GM19324 (cell line): ENCODE results near the gene MS4A18.
"Not testable (repeated sequence)": the region's sequence is repeated elsewhere in the genome, so short reads cannot be mapped to it uniquely, and the experiment has no call there.

Experiments used
- ATAC-seq: cut with Tn5 transposase; IDR thresholded peaks from one replicate; pipeline ENCODE4 v1.9.1; 2021; ENCODE audit warnings: mild to moderate bottlenecking, moderate library complexity; ENCODE audit not compliant: unreplicated experiment, low FRiP score

MS4A18 gene

DNA sequence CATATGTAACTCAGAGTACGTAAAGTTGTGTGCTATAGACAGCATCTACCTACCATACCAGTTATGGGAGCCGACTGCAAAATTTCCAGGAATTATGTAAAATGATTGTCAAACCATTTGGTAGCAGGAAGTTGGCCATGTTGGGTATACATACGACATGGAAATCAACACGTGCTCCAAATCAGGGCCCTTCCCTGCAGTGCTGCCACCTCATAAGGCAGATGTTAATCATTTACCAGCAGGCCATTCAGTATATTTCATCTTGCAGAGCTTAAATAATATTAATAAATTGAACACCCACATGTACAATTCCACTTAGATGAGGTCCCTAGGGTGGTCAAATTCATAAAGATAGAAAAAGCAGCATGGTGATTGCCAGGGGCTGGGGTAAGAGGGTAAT lies 9.8 kb downstream of the MS4A18 start:
- ATAC-seq: no peak

DNA sequence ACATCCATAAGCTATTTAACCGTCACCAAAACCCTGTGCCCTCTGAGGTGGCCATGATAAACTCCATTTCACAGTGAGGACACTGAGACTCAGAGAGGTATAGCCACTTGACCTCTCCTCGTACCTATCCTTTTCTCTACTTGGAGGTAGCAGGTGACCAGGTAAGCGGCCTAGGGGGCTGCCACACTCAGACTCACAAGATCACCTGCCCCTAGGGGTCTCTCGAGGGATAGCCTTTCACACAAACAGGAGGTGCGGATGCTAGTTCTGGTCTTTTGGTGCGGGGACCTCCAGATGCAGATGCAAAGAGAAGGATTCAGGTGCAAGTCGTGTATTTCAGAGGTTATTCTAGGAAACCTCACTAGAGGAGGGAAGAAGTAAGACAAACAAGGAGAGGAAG lies 14.6 kb downstream of the MS4A18 start:
- ATAC-seq: no peak

DNA sequence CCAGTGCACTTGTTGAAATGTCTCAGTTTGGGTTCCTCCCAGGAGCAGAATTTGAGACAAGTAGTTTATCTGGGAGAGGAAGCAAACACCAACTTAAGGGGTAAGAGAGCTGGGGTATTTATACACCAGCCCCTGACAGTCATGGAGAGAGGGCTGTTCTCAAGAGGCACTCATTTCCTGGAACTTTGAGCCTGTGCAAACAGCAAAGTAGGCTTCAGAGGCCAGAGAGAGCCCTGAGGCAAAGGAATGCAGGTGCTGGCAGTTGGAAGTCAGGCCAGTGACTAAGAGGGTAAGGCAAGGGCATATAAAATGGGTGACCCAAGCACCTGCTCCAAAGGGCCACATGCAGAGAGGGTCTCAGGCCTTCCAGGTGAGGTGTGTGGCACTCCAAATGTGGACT lies 16.1 kb downstream of the MS4A18 start:
- ATAC-seq: no peak

DNA sequence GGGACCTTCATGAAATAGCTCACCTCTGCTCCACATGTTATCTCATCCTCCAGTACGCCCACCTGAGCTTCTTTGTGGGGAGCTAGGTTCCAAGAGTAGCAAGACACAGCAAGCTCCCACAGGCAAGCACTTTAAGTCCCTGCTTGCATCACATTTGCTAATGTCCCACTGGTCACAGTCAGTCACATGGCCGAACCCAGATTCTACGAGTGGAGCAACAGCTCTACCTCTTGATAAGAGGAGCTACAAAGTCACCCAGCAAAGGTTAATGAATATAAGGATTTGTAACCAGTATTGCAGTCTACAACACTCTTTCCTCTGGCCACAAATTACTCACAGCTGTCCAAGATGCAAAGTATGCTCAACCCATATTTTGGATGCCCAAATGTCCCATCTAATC lies 16.9 kb downstream of the MS4A18 start:
- no peak for ATAC-seq

DNA sequence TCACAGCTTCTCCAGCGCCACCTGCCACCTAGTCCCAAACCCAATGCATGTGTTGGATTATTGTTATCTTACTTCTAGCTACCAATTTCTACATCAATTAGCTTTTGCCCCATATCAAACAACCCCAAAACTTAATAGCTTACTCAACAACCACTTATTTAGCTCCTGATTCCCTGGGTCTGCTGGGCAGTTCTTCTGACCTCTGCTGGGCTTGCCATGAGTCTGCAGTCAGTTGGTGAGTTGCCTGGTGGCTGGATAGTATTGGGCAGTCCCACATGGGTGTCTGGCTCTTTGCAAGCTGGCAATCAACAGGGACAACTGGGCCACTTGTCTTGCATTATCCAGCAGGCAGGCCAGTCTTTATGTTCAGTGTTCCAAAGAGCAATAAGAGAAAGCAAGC lies 18.5 kb downstream of the MS4A18 start:
- ATAC-seq: no peak

DNA sequence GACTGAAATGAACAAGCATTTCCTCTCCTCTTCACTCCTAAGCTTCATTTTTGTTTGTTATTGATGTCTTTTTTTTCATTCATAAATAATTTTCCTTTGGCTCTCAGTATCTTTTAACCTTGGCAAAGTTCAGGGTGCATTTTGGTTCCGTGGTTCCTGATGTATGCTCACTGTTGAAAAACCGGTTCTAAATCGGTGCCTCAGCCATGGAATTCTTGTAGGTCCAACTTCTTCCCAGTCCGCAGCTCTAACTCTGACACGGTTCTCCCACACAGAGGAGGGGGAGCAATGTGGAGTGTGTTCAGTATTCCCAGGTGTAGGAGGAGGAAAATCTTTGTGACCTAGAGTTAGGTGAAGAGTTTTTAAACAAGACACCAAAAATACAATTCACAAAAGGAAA lies 19.6 kb downstream of the MS4A18 start:
- no peak for ATAC-seq

DNA sequence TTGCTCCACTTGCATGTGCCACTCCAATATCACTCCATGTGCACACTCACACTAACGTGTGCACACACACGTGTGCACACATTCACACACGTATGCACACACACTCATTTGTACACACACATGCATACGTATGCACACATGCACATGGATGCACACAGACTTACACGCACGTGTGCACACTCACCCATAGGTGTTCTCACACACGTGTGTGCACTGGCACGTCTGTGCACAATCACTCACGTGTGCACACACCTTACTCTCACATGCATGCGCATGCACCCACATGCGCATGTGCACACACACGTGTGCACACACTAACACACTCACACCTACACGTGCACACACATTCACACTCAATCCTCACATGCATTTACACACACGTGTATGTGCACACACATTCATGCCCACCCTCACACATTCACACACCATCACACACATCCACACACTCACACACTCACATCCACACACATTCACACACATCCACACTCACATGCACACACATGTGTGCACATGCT lies 22.9 kb downstream of the MS4A18 start:
- no peak for ATAC-seq

DNA sequence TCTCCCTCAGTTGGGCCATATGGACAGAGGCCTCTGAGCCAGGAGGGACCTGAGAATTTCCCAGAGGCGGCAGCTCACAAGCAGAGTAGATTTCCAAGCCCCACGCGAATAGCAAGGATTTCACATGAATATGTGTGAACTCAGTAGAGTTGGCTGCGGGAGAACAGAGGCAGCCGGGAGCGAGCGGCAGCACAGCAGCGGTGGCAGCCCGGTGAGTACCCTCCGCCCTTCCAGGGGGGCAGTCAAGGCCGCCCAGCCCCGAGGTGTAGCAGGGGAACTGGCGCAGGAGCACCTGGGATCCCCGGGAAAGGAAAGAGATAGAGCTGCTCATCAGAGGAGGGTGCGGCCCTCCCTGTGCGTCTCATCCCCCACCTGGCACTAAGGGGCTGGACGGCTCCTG lies 23.7 kb downstream of the MS4A18 start:
- no peak for ATAC-seq

DNA sequence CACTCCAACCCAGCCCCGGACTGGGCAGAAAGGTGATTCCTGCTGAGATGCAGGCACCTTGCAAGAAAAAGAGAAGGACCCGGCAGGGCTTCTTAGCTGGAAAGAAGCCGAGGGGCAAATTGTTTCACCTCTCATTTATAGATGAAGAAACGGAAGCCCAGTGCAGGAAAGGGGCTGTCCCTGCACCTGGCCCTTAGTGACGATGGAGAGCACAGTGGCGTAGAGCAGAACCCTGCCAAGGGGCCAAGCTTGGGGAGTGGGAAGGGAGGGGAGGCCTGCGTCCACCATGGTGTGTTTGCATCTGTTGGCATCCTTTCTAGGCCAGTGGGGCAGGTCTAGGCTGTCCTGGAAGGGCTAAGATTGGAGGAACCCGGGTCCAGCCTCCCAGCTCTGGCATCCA lies 24.3 kb downstream of the MS4A18 start:
- ATAC-seq: no peak

DNA sequence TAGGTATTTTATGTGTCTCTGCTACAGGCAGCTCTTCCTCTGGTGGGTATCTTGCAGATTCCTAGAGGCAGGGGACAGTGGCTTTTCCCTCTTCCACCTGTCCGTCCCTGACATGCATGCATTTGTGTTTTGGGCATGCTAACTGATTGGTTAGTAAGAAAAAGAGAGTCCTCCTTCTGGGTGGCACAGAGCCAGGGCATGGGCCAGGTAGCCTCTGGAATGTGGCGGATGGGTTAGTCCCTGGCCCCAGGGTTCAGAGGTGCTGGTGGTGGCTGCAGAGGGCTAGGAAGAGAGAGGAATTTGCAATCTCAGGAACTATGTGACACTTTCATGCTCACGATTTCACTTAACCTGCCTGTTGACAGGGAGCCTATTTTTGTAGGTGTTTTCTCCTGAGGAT lies 26.4 kb downstream of the MS4A18 start:
- ATAC-seq: no peak

DNA sequence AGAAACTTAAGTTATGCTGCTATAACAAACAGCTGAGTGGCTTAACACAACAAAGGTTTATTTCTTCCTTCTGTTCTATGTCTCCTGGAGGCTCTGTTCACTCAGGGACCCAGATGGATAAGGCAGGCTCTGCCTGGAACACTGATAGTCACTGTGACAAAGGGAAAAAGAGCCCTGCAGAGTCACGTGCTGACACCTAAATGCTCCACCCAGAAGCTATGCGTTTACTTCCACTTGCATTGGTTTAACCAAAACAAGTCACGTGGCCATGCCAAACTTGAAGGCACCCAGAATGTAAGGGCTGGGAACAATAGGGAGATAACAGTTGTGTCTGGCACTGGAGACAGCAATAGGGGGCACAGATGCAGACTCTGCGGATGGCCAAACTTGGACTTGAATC lies 28.8 kb downstream of the MS4A18 start:
- no peak for ATAC-seq

DNA sequence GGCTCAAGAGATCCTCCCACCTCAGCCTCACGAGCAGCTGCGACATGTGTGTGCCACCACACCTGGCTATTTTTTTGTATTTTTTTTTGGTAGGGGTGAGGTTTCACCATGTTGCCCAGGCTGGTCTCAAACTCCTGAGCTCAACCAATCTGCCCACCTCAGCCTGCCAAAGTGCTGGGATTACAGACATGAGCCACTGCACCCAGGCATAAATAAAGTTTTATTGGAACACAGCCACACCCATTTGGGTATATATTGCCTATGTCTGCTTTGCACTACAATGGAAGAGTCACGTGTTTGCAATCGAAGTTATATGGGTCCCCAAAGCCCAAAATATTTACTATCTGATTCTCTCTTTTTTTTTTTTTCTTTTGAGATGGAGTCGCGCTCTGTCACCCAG lies 30.4 kb downstream of the MS4A18 start:
- ATAC-seq: no peak

DNA sequence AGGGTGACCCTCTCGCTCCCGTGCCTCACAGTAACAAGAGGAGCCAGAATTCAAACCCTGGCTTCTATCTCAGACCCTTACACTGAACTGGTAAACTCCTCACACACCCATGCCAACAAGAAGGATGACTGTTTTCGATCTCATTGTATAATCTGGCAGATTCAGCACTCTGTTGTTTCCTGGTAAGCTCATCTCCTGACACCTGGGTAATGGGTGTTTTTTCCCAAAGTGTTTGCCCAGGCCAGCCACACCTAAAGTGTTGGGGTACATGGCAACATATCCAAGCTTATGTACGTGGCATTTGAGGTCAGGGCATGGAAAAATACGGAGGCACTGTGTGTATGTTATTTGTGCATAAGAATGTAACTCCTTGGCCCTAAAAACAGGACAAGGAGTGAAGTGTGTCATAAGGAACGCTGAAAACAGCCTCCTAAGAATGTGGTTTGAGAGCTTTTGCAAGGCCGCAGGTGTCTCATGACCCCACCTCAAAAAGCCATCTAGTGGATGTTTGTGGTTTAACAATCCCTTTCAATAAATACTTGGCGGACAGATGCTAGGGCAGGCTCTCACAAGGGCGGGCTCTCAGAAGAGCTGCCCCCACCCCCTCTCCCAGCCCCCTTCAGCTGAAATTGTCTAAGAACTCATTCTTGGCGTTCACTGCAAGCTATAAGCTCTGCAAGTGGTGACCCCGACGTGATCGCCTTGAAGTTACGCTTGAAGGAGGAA lies 31.9 kb downstream of the MS4A18 start, which contains the start of gene MS4A15:
Gene MS4A15, plus strand, starts transcription at position 561 of the 726 bp plus-strand sequence. CDS start 6,867 bp downstream, outside the sequence.
- ATAC-seq: no peak

DNA sequence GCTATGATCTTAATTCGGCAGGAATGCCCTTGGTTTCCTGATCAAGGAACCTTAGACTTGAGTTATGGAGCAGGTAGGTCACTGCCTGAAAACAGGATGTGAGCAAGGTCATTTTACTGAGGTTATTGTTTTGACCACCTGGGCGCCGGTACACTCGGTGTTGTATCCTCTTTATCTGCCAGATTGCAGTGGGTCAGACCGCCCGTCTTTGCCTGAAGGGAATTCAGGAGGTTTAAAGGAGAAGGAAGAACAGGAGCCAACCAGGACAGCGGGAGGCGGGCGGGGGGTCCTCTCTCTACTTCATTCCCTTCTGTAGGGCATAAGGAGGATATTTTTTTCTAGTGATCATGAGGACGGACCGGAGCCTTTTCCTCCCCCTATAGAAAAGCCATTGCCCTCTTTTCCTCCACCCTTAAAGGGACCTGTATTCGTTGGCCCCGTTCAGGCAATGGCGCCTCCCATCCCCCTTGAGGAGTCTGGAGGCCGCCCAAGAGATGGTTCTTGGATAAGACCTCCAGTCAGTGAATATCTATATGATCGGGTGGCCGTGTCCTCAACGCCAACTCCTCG lies 32.8 kb downstream of the MS4A18 start:
- ATAC-seq: no peak

DNA sequence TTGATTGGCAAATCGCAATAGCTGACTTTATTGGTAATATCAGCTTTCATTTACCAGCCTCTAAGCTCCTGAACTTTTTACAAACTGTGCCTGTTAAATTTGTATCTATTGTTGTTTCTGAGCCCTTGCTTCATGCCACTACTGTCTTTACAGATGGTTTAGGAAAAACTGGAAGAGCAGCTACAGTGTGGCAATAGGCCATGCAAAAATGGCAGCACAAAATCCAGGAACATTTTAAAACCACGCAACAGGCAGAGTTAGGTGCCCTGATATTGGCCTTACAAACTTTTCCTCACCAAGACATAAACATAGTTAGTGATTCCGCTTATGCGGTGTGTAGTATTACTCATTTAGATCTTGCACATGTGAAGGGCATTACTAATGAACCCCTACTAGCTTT lies 34.2 kb downstream of the MS4A18 start:
- ATAC-seq: not testable (repeated sequence)

DNA sequence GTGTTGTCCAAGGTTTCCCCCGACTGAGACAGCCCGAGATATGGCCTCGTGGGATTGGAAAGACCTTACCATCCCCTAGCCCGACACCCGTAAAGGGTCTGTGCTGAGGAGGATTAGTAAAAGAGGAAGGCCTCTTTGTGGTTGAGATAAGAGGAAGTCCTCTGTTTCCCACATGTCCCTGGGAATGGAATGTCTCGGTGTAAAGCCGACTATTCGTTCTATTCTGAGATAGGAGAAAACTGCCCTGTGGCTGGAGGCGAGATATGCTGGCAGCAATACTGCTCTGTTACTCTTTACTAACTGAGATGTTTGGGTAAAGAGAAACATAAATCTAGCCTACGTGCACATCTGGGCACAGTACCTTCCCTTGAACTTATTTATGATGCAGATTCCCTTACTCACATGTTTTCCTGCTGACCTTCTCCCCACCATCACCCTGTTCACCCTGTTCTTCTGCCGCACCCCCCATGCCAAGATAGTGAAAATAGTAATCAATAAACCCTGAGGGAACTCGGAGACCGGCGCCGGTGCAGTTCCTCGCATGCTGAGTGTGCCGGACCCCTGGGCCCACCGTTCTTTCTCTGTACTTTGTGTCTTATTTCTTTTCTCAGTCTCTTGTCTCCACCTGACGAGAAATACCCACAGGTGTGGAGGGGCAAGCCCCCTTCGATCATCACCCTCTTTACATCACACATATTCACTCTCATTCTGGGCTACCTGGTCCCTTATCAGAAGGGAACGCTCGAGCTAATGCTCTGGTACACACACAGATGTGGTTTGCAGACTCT lies 35.1 kb downstream of the MS4A18 start:
- ATAC-seq: not testable (repeated sequence)

DNA sequence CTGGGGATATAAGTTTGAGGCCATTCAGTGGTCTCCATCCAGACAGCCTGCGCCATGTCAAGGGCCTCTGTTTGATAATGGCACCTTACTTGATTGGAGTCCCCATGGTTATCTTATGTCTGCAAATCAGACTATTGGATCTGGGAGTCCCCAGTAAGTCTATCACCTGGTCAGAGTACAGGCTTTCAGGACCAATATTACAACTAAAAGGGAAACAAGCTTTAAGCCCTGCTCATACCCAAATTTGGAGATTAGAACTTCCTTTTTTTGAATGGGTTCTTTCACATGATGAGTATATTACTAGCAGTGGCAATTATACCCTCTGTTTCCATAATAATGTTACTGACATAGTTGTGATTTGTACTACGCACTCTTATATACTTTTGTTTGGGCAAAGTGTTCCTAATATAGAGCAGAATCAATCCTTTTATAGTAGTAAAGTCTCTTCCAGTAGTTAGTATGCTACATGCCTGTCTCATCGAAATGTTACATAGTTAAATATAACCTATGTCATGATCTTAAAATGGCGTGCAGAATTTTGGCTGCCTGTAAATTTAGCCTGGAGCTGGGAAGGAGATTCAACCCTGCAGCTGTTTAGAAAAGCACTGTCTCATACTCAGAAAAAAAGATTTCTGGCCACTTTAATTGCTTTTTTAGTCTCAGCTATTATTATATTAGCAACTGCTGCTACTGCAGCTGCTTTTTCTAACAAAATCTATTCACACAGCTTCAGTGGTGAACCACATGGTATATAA lies 37.1 kb downstream of the MS4A18 start:
- ATAC-seq: no peak

DNA sequence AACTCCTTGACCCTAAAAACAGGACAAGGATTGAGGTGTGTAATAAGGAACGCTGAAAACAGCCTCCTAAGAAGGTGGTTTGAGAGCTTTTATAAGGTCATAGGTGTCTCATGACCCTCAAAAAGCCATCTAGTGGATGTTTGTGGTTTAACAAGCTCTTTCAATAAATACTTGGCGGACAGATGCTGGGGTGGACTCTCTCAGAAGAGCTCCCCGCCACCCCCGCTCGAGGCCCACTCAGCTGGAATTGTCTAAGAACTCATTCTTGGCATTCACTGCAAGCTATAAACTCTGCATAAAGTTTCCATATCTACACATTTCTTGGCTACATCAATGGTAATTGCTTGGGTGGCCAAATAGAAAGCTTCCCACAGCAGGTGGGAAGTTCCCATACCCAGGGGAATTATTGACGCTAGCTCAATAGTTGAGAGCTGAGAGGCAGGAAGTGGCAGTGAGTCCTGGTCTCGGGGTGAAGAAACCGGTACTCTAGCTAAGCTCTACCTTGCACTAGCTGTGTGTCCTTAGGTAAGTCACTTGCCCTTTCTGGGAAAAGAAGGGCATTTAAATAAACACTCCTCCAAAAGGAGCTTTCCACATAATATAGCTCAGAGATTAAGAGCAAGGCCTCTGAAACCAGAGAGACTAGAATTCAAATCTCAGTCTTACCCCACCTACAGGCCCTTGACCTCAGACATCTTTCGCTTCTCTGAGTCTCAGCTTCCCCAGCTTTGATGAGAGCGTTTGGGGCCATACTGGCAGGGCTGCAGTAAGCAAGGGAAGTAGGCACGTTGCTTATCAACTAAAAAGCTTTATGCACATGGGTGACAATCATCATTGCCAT lies 38.6 kb downstream of the MS4A18 start:
- ATAC-seq: peak; percentile 77

DNA sequence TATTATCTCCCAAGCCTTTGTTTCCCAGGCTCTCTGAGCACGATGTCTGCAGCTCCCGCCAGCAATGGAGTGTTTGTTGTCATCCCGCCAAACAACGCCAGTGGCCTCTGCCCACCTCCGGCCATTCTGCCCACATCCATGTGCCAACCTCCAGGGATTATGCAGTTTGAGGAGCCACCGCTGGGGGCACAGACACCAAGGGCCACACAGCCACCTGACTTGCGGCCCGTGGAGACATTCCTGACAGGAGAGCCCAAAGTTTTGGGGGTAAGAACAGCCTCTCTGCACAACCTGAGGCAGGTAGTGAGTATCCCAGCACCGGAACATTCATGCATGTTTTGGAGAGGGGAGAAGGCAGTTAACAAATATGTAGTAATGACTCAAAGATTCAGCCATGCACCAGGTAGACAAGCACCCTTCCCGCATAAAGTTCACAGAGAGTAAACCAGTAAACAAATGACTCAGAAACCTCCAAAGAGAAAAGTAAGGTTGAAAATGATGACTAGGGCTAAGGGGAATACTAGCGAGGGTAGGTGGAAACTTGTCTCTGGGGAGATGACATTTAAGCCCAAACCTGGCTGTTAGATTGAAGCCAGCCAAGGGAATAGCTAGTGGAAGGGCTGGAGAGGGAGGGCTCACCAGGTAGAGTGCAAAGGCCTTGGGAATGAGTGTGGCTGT lies 39.3 kb downstream of the MS4A18 start:
- ATAC-seq: no peak
